GM12873 (cell line): ENCODE data around the gene LSM14B.

Experiments used
- CTCF ChIP-seq: IDR thresholded peaks from 2 replicates; pipeline ENCODE4 v1.5.1; 2012; ENCODE audit warnings: low read depth, mild to moderate bottlenecking, moderate library complexity, low read length, control low read depth; ENCODE audit not compliant: insufficient read depth; ENCODE audit errors: missing control alignments

The LSM14B gene

GRCh38 chr20:62159052-62159451, 36.8 kb downstream of the LSM14B start:
- TF ChIP-seq CTCF = no peak

GRCh38 chr20:62159839-62160238, 37.6 kb downstream of the LSM14B start:
- TF ChIP-seq CTCF = no peak

- no peak for TF ChIP-seq CTCF
Measured at GRCh38 chr20:62160253-62160652, 38.0 kb downstream of the LSM14B start.

DNA sequence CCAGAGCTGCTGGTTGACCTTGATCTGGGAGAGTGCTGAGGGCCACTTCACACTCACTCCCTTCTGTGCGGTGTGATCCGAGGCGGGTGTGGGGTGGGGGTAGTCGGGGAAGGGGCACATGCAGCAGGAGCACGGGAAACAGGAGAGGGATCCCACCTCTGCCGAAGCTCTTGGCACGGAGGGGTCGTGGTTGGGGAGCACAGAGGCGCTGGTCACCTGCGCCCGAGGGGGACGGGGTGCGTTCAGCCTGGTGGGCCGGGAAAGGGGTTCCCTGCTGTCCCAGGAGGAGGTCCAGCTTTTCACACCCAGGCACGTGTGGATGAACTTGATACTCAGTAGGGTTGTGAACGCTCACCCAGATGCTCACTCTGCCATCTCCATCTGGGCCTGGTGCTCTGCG, 38.6 kb downstream of the LSM14B start:
- no peak for TF ChIP-seq CTCF

GRCh38 chr20:62161347-62161746, 39.1 kb downstream of the LSM14B start:
- TF ChIP-seq CTCF = no peak

DNA sequence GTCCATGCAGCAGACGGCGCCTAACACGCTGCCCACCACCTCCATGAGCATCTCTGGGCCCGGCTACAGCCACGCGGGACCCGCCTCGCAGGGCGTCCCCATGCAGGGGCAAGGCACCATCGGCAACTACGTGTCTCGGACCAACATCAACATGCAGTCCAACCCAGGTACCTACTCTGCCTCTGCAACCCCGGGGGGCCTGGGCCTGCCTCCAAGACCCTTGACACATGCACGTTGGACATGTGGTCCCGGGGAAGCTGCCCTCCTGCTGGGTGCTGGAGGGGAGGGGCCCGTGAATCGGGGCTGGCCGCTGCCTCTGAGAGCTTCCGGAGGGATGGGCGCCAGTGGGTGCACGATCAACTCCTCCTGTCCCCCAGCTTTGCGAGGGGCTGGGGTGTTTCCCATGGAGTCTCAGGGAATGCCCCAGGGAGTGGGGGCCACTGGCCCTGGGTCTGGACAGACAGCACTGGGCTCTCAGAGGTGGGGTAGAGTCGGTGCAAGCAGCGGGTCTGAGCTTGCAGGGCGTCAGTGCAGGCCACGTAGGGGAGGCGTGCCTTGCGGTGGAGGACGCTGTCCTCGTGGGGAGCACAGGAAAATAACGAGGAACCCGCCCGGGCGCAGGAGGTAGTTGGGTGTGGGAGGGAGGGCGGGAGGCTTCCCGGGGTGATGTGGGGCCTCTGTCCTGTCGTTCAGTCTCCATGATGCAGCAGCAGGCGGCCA, 40.6 kb downstream of the LSM14B start:
- no peak for TF ChIP-seq CTCF

DNA sequence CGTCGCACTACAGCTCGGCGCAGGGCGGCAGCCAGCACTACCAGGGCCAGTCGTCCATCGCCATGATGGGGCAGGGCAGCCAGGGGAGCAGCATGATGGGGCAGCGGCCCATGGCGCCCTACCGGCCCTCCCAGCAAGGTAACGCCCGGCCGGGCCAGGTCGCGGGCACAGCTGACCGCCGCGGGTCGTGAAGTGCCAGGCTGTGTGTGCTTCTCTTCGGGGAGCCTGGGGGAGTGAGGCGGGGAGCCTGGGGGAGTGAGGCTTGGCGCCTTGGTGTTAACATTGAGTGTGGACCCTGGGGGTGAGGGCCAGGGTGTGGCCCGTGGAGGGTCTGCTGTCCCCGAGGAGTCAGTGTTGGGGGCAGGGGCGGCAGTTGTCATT, 41.2 kb downstream of the LSM14B start:
- no peak for TF ChIP-seq CTCF
